HFF-Myc (cell line): ENCODE results near the gene INSR.
A peak's percentile ranks its signal among the peaks of the same experiment; 100 is the strongest.

Experiments
- DNase-seq: peaks from one replicate; pipeline ENCODE4 v3.0.0-alpha.2; 2011; ENCODE audit warnings: low read depth; ENCODE audit errors: extremely low read depth
- H3K4me3 ChIP-seq: replicated peaks from 2 replicates; pipeline ENCODE4 v1.5.1; 2011; ENCODE audit warnings: low read depth, mild to moderate bottlenecking, control low read depth, low read length
- TF ChIP-seq, protein P1 (sequence below): IDR thresholded peaks from 2 replicates; pipeline ENCODE4 v1.5.1; 2012; ENCODE audit warnings: mild to moderate bottlenecking, low read depth, low read length, control low read depth; ENCODE audit errors: missing control alignments

The INSR gene

DNA sequence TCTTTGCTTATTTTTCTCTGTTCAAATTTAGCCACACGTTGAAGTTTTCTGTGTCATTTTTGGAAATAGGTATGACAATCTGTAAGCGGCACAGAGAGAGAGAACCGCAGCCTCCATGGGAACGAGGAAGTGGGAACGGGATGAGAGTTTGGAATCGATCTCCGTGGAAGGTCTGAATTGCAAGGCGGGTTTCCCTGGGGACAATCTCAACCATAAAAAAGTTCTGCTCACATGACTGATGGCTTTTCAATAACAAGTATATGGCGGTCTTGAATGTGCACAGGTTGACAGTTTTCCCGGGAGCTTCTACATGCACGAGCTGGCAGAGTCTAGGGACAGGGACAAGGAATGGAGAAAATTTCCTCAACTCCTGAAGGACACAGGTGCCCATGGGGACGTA is 90.9 kb downstream of the INSR start:
- DNase-seq = no peak
- TF ChIP-seq, protein P1, sequence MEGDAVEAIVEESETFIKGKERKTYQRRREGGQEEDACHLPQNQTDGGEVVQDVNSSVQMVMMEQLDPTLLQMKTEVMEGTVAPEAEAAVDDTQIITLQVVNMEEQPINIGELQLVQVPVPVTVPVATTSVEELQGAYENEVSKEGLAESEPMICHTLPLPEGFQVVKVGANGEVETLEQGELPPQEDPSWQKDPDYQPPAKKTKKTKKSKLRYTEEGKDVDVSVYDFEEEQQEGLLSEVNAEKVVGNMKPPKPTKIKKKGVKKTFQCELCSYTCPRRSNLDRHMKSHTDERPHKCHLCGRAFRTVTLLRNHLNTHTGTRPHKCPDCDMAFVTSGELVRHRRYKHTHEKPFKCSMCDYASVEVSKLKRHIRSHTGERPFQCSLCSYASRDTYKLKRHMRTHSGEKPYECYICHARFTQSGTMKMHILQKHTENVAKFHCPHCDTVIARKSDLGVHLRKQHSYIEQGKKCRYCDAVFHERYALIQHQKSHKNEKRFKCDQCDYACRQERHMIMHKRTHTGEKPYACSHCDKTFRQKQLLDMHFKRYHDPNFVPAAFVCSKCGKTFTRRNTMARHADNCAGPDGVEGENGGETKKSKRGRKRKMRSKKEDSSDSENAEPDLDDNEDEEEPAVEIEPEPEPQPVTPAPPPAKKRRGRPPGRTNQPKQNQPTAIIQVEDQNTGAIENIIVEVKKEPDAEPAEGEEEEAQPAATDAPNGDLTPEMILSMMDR = no peak
- no peak overlapping the region for H3K4me3 ChIP-seq

- H3K4me3 ChIP-seq = no peak overlapping the region
- TF ChIP-seq, protein P1 = no peak
- DNase-seq = no peak
Observed at GRCh38 chr19:7202888-7203287, 91.3 kb downstream of the INSR start.

GRCh38 chr19:7200736-7201135 is 93.5 kb downstream of the INSR start:
- TF ChIP-seq, protein P1 = no peak
- no peak for DNase-seq
- H3K4me3 ChIP-seq = no peak overlapping the region

GRCh38 chr19:7199613-7200533 is 94.3 kb downstream of the INSR start:
- TF ChIP-seq, protein P1 = no peak
- H3K4me3 ChIP-seq = no peak overlapping the region
- no peak for DNase-seq

- TF ChIP-seq, protein P1 = no peak
Observed at GRCh38 chr19:7197760-7198696, 96.2 kb downstream of the INSR start.

GRCh38 chr19:7197119-7197759 is 97.0 kb downstream of the INSR start:
- TF ChIP-seq, protein P1 = no peak
- peak overlapping the region; percentile 50 for H3K4me3 ChIP-seq
- DNase-seq = peak; percentile 52

More at GRCh38 chr19:7197760-7198696, 96.2 kb downstream of the INSR start:
- peak; percentile 68 for DNase-seq
- H3K4me3 ChIP-seq = peak overlapping the region; percentile 50
